22Rv1 (cell line): ENCODE results near the gene ANK2.

Experiments used
- ZFX ChIP-seq: fragments of 450-650 bp; IDR thresholded peaks from 2 replicates; pipeline ENCODE4 v1.6.1; 2017; ENCODE audit warnings: antibody characterized with exemption, borderline replicate concordance
- TF ChIP-seq, protein P1 (sequence below): fragments of 450-650 bp; IDR thresholded peaks from 2 replicates; pipeline ENCODE4 v1.5.1; 2017; ENCODE audit warnings: mild to moderate bottlenecking

DNA sequence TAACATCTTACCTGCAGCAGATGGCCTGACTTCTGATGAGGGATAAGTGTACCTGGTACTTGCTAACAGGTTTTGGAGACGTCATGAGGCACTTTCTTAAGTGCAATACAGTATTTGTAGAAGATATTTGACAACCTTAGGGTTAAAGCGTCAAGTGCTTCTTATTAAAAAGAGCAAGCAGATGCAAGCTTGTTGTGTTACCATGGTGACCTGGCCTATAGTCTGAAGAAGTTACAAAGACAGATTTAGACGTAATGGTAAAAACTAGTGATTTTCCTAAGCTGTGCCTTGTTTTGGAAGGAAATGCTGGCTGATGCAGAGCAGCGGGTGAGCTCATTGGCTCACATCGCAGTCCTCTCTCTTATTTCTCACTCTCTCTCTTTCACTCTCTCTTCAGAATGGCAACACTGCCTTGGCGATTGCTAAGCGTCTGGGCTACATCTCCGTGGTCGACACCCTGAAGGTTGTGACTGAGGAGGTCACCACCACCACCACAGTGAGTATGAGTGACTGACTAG is 243.6 kb downstream of the ANK2 start:
- TF ChIP-seq, protein P1, sequence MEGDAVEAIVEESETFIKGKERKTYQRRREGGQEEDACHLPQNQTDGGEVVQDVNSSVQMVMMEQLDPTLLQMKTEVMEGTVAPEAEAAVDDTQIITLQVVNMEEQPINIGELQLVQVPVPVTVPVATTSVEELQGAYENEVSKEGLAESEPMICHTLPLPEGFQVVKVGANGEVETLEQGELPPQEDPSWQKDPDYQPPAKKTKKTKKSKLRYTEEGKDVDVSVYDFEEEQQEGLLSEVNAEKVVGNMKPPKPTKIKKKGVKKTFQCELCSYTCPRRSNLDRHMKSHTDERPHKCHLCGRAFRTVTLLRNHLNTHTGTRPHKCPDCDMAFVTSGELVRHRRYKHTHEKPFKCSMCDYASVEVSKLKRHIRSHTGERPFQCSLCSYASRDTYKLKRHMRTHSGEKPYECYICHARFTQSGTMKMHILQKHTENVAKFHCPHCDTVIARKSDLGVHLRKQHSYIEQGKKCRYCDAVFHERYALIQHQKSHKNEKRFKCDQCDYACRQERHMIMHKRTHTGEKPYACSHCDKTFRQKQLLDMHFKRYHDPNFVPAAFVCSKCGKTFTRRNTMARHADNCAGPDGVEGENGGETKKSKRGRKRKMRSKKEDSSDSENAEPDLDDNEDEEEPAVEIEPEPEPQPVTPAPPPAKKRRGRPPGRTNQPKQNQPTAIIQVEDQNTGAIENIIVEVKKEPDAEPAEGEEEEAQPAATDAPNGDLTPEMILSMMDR = no peak
- TF ChIP-seq ZFX = no peak
